HG02642 (cell line): ENCODE data around the gene HES4.
"Not testable (repeated sequence)": the region's sequence is repeated elsewhere in the genome, so short reads cannot be mapped to it uniquely, and the experiment has no call there.

Experiments used
- ATAC-seq: cut with Tn5 transposase; IDR thresholded peaks from one replicate; pipeline ENCODE4 v1.9.1; 2021; ENCODE audit warnings: mild to moderate bottlenecking; ENCODE audit not compliant: unreplicated experiment, poor library complexity

The HES4 gene

GRCh38 chr1:1000357-1001056, 610 bp upstream of the HES4 start:
- peak; percentile 24 for ATAC-seq

GRCh38 chr1:998995-999724, 737 bp downstream of the HES4 start:
- ATAC-seq, result no peak

DNA sequence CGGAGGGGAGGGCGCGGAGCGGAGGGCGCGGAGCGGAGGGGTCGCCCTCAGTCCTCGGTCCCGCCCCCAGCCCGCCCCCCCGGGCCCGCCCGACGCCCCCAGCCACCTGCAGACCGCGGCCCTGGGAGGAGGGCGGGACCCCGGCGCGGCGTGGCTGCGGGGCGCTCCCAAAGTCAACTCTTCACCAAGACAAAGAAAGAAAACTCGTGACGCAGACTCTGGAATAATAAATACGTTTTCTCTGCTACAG, 1.2 kb downstream of the HES4 start:
- no peak for ATAC-seq

DNA sequence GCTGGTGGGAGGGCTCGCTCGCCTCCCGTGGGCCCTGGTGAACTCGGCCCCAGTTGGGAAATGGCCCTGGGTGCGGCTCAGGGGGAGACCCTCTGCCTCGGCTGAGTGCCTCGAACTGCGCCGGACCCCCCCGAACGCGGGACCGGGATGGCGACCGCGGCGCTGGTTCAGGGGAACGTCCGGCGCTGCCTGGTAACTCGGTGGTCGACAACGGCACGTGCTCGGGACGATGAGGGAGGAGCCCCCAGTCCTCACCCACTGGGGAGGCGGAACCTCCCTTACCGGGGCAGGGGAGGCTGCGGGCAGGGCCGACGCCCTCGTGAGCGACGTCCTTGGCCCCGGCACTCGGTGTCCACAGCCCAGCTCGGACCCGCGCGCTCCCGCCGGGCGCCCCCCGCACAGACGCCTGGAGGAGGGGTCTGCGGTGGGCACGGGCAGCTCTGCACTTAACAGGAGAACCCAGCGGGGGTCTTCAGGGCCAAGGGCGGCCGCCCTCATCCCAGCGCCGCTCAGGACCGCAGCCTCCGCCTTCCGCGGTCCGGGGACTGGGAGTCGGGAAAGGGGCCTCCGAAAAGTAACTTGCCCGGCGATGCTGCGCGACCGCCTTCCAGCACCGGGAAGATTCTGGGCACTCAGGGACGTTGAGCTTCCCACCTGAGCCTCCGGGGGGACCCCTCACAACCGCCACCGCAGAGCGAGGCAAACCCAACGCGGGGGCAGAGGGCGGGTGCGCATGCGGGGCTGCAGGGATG, 1.7 kb downstream of the HES4 start:
- no peak for ATAC-seq

GRCh38 chr1:997713-997992, 2.2 kb downstream of the HES4 start:
- ATAC-seq, result no peak

- ATAC-seq, result no peak
Measured at GRCh38 chr1:996851-997712, 2.8 kb downstream of the HES4 start.

DNA sequence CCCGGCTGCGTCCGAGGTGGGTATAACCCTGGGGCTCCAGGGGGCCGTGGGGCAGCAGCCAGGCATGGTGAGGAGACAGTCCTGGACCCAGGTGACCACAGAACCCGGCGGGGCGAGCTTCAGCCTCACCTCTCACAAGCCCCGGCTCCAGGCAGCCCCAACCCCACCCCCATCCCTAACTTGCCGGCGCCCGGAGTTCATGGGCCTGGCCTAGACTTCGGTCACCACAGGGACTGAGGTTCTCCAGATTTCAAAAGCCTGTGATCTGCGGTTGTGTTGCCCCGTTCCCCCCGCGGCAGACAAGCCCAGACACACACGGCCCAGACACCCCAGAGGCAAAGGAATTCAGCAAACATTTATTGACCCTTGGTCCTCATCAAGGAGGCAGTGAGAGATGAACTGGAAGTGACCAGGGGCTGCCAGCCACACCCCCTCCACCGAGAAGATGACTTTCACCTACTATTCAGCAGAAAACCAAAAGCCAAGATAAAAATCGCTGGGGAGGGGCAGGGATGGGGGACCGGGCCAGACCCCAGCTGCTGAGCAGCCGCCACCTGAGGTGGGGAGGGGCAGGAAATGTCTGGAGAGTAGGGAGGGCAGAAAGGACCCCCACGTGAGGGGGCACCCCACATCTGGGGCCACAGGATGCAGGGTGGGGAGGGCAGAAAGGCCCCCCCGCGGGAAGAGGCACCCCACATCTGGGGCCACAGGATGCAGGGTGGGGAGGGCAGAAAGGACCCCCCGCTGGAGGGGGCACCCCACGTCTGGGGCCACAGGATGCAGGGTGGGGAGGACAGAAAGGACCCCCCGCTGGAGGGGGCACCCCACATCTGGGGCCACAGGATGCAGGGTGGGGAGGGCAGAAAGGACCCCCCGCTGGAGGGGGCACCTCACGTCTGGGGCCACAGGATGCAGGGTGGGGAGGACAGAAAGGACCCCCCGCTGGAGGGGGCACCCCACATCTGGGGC, 3.9 kb downstream of the HES4 start:
- ATAC-seq, result no peak

- not testable (repeated sequence) for ATAC-seq
Measured at GRCh38 chr1:994546-994945, 5.4 kb downstream of the HES4 start.

GRCh38 chr1:993379-993995, 6.4 kb downstream of the HES4 start:
- ATAC-seq, result no peak

DNA sequence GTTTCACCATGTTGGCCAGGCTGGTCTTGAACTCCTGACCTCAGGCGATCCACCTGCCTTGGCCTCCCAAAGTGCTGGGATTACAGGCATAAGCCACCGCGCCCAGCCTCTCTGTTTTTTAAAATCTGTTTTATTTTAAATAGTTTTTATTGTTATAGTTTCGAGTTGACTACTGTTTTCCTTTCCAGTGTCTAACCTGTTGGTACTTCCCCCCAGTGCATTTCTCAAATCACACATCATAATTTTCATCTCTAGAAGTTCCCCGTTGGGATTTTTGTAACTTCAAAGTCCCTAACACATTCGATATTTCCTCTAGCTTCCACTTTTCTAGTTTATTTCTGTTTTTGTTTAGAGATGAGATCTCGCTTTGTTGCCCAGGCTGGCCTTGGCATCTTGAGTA, 7.5 kb downstream of the HES4 start:
- no peak for ATAC-seq

- ATAC-seq, result no peak
Measured at GRCh38 chr1:991895-992294, 8.0 kb downstream of the HES4 start.

- ATAC-seq, result not testable (repeated sequence)
Measured at GRCh38 chr1:991275-991674, 8.6 kb downstream of the HES4 start.

- not testable (repeated sequence) for ATAC-seq
Measured at GRCh38 chr1:988061-988460, 11.8 kb downstream of the HES4 start.

- no peak for ATAC-seq
Measured at GRCh38 chr1:985126-985525, 14.8 kb downstream of the HES4 start.

GRCh38 chr1:984476-984814, 15.5 kb downstream of the HES4 start:
- no peak for ATAC-seq

- ATAC-seq, result peak; percentile 46
Measured at GRCh38 chr1:983798-984475, 16.0 kb downstream of the HES4 start.

DNA sequence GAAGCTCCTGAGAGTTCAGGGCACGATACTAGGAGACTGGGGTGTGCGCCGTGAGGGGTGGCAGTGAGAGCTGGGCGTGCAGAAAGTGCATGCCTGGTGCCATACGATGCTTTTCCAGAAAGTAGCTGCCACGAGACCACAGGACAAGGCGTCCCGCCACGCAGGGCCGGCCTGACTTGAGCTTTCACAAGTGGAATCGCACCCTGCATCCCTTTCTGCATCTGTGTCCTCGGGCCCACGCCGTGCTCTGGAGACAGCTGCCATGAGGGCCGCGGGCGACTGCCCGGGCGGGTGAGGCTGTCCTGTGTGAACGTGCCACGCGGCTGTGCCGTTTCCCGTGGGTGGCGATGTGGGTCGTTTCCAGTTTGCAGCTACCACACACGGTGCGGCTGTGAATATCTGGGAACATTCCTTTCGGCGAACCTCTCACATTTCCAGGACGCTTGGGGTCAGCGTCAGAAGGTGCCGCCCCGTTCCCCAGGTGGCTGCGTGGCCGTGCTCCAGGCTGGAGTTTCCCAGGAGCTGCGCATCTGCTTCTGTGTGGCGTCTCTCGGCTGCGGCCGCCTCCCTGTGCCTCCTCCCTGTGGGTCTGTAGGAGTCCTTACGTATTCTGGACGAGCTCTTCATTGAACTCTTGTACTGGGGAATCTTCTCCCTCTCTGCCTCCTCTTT, 17.0 kb downstream of the HES4 start:
- no peak for ATAC-seq

- ATAC-seq, result no peak
Measured at GRCh38 chr1:981955-982558, 17.8 kb downstream of the HES4 start, which contains the start of gene PERM1. TSS of gene PERM1 (minus strand) at chr1:982093. CDS start at chr1:981029, 1,064 bp downstream.
